Measurements from ENCODE around the gene FTL. TPM values are rescaled to one million over a fixed set of nuclear protein-coding genes. Genes with fewer than 3 reads are reported as not detected.

FTL gene
- polyA plus RNA-seq, 1 experiment: 3,644 TPM

DNA sequence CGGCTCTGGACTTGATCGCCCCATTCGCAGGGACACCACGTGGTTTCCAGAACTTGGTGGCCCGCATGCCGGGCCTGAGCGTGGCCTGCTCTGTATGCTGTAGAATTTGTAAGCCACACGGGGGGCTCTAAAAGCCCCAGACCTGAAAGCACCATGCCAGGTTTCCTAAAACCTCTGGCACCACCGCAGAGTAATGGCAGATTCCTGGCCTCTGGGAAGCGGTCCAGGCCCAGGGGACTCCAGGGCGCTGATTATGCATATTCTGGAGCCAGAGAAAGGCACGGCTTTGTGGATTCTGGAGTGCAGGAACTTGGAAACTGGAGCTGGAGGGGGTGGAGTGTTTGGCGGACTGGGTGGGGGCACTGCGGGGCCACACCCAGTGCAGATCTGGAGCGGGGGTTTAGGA is 3.7 kb downstream of the FTL start:
- no peaks in the 10 kb centered on the region for H3K27me3 ChIP-seq (ENCODE audit: control insufficient read depth, insufficient read depth, low read length)
- H3K27ac ChIP-seq (ENCODE audit: low read depth, low read length): no peak overlapping the region
- TF ChIP-seq, protein P1, sequence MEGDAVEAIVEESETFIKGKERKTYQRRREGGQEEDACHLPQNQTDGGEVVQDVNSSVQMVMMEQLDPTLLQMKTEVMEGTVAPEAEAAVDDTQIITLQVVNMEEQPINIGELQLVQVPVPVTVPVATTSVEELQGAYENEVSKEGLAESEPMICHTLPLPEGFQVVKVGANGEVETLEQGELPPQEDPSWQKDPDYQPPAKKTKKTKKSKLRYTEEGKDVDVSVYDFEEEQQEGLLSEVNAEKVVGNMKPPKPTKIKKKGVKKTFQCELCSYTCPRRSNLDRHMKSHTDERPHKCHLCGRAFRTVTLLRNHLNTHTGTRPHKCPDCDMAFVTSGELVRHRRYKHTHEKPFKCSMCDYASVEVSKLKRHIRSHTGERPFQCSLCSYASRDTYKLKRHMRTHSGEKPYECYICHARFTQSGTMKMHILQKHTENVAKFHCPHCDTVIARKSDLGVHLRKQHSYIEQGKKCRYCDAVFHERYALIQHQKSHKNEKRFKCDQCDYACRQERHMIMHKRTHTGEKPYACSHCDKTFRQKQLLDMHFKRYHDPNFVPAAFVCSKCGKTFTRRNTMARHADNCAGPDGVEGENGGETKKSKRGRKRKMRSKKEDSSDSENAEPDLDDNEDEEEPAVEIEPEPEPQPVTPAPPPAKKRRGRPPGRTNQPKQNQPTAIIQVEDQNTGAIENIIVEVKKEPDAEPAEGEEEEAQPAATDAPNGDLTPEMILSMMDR (IDR thresholded peaks at IDR 0.05; ENCODE audit: low read depth, low read length): no peak
- CTCF ChIA-PET: no interaction called here
- peaks cover 12% of the 10 kb centered on the region; the same call in 1 of the 2 replicates for H3K9me3 ChIP-seq (ENCODE audit: control insufficient read depth, insufficient read depth, low read length)
- DNase-seq (ENCODE audit: low read depth, low spot score): no peak
- H3K4me3 ChIP-seq (ENCODE audit: low read depth, low read length): no peak overlapping the region
- POLR2A ChIA-PET: interaction anchor here (0.6 to 5.6 kb wide), 6 partner anchors 15 to 95 kb away, joined by 3 to 83 read pairs (median 6); partner anchors contain the start of genes GYS1, PPP1R15A and RUVBL2

DNA sequence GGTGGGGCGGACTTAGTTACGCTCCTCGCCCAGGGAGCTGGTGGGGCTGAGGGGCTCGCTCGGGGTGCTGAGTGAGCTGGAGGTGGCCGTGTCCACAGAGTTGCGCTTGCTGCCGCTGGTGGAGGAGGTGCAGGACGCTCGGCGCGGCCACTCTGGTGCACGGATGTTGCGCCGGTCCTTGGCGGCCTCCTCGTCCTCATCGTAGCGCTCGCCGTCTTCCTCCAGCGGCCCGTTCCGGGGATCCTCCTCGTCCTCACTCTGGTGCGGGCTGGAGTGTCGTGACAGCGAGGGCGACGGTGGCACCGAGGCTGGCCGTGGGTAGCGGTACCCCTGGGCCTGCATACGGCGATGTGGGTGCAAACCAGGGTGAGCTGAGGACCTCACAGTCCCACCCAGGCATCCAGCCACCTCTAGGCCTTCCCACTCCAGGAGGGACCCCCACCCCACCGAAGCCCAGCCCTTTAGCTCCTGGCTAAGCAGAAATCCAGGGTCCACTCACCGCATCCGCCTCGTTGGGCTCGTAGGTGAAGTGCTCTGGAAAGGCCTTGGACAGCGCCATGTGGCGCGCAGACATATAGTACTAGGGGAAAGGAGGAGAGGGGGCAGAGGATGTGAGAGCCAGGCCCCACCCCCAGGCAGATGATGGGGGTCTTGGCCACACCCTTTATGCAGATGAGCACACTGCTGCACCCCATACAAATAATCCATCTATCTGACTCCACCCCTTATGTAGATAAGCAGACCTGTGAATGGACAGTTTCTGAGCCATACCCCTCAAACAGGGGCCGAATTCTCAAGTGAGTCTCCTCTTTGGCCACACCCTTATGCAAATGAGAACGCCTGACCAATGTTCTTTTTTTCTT is 4.4 kb downstream of the FTL start:
- no peak for DNase-seq (ENCODE audit: low read depth, low spot score)

DNA sequence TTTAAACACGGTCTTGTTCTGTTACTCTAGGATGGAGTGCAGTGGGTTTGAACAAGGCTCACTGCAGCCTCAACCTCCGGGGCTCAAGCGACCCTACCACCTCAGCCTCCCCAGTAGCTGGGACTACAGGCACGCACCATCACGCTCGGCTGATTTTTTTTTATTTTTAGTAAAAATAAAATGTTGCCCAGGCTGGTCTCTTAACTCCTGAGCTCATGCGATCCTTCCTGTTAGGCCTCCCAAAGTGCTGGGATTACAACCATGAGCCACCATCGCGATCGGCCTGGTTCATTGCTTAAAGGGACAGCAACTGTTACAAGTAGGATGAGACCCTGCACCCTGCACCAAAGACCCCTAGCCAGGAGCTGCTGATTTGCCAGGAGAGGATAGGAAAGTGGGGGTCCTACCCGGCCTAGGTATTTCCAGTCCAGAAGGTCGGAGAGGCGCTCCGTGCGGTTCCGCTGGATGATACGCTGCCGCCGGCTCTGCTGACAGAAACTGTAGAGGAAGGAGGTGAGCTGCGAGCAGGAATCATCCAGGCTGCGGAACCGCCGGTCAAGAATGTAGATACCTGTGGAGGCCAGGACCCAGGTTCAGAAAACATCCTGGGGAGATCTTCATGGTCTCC is 5.1 kb downstream of the FTL start:
- Histone ChIP-seq H3K27ac (ENCODE audit: low read depth, low read length) (no peak overlapping the region), H3K27me3 (ENCODE audit: control insufficient read depth, insufficient read depth, low read length) (no peaks in the 10 kb centered on the region), H3K9me3 (ENCODE audit: control insufficient read depth, insufficient read depth, low read length) (peaks cover 12% of the 10 kb centered on the region; the same call in 1 of the 2 replicates), H3K4me3 (ENCODE audit: low read depth, low read length) (no peak overlapping the region)
- DNase-seq (ENCODE audit: low read depth, low spot score): no peak
- ChIA-PET CTCF (interaction anchor here (0.5 to 3.2 kb wide), 28 partner anchors 10 to 325 kb away, joined by 3 to 38 read pairs (median 4); partner anchors contain the start of genes BAX, CA11, GYS1 and HSD17B14), POLR2A (interaction anchor here (0.5 to 2.0 kb wide), 14 partner anchors 9 to 415 kb away, joined by 3 to 13 read pairs (median 6); partner anchors contain the start of genes HSD17B14, NUCB1 and PPP1R15A)
- TF ChIP-seq, protein P1 (IDR thresholded peaks at IDR 0.05; ENCODE audit: low read depth, low read length): no peak

More for the DNA sequence above, 4.4 kb downstream of the FTL start:
- no peaks in the 10 kb centered on the region for H3K27me3 ChIP-seq (ENCODE audit: control insufficient read depth, insufficient read depth, low read length)
- H3K9me3 ChIP-seq (ENCODE audit: control insufficient read depth, insufficient read depth, low read length): peaks cover 12% of the 10 kb centered on the region; the same call in 1 of the 2 replicates
- no peak overlapping the region for H3K27ac ChIP-seq (ENCODE audit: low read depth, low read length)
- no peak overlapping the region for H3K4me3 ChIP-seq (ENCODE audit: low read depth, low read length)
- ChIA-PET POLR2A (interaction anchor here (0.6 to 1.2 kb wide), 6 partner anchors 15 to 128 kb away, joined by 3 to 7 read pairs (median 4); no protein-coding TSS in a partner anchor), CTCF (interaction anchor here (1.0 to 3.2 kb wide), 7 partner anchors 11 to 181 kb away, joined by 3 to 38 read pairs (median 11); partner anchors contain the start of genes GYS1 and RUVBL2)
- TF ChIP-seq, protein P1 (IDR thresholded peaks at IDR 0.05; ENCODE audit: low read depth, low read length): no peak

DNA sequence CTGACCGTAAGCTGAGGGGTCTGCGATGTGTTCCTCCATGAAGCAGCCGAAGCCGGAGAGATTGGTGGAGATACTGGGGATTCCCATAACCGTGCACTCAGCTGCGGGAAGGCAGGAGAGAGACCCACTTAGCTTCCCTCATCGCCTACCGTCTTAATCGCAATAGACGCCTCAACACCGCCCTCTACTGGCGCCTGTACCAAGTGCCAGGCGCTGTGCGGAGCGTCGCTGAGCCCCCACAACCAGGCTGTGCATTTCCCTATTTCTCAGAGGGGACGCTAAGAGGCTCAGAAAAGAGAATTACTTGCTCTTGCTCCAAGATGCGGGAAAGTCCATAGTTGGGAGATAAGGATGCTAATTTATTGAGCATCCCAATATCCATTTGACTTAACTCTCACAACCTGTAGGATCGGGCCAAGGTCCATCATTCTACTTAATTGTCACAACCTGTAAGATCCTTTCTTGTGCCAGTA is 5.8 kb downstream of the FTL start:
- CTCF ChIA-PET: interaction anchor here (0.5 to 3.2 kb wide), 28 partner anchors 10 to 325 kb away, joined by 3 to 38 read pairs (median 4); partner anchors contain the start of genes BAX, CA11, GYS1 and HSD17B14
- peaks cover 11% of the 10 kb centered on the region; the same call in 1 of the 2 replicates for H3K9me3 ChIP-seq (ENCODE audit: control insufficient read depth, insufficient read depth, low read length)
- H3K4me3 ChIP-seq (ENCODE audit: low read depth, low read length): no peak overlapping the region
- H3K27me3 ChIP-seq (ENCODE audit: control insufficient read depth, insufficient read depth, low read length): no peaks in the 10 kb centered on the region
- POLR2A ChIA-PET: interaction anchor here (0.5 to 2.0 kb wide), 11 partner anchors 8 to 198 kb away, joined by 3 to 13 read pairs (median 6); partner anchors contain the start of genes HSD17B14, NUCB1 and PPP1R15A
- TF ChIP-seq, protein P1 (IDR thresholded peaks at IDR 0.05; ENCODE audit: low read depth, low read length): peak; percentile 94
- H3K27ac ChIP-seq (ENCODE audit: low read depth, low read length): no peak overlapping the region
- DNase-seq (ENCODE audit: low read depth, low spot score): no peak

All from AG04450 (cell line).